Fibroblast of skin of scalp (primary cell): ENCODE results near the gene C11orf54.
"Not testable (repeated sequence)": the region's sequence is repeated elsewhere in the genome, so short reads cannot be mapped to it uniquely, and the experiment has no call there.

Source experiments
- DNase-seq: peaks from one replicate; pipeline ENCODE4 v3.0.0-alpha.2; 2013

C11orf54 gene

GRCh38 chr11:93734427-93735222, 6.8 kb upstream of the C11orf54 start:
- no peak for DNase-seq

- no peak for DNase-seq
Observed at GRCh38 chr11:93735627-93736026, 5.8 kb upstream of the C11orf54 start.

- DNase-seq: no peak
Observed at GRCh38 chr11:93736129-93736528, 5.3 kb upstream of the C11orf54 start.

- no peak for DNase-seq
Observed at GRCh38 chr11:93737904-93738612, 3.4 kb upstream of the C11orf54 start.

- DNase-seq: no peak
Observed at GRCh38 chr11:93738647-93739081, 2.8 kb upstream of the C11orf54 start.

- peak; percentile 78 for DNase-seq
Observed at GRCh38 chr11:93740031-93740729, 1.3 kb upstream of the C11orf54 start.

GRCh38 chr11:93740730-93741093, 760 bp upstream of the C11orf54 start:
- DNase-seq: peak; percentile 73

- DNase-seq: no peak
Observed at GRCh38 chr11:93741882-93742226, 382 bp downstream of the C11orf54 start.

GRCh38 chr11:93743291-93743690, 1.8 kb downstream of the C11orf54 start:
- DNase-seq: no peak

- no peak for DNase-seq
Observed at GRCh38 chr11:93744669-93745004, 3.2 kb downstream of the C11orf54 start.

- not testable (repeated sequence) for DNase-seq
Observed at GRCh38 chr11:93745005-93745755, 3.7 kb downstream of the C11orf54 start.

- DNase-seq: no peak
Observed at GRCh38 chr11:93746101-93746500, 4.6 kb downstream of the C11orf54 start.

- no peak for DNase-seq
Observed at GRCh38 chr11:93747122-93747521, 5.7 kb downstream of the C11orf54 start.

GRCh38 chr11:93751001-93751400, 9.5 kb downstream of the C11orf54 start:
- no peak for DNase-seq

GRCh38 chr11:93753241-93753640, 11.8 kb downstream of the C11orf54 start:
- DNase-seq: no peak

- DNase-seq: no peak
Observed at GRCh38 chr11:93756748-93757147, 15.3 kb downstream of the C11orf54 start.

GRCh38 chr11:93757301-93757700, 15.8 kb downstream of the C11orf54 start:
- no peak for DNase-seq

GRCh38 chr11:93757924-93758865, 16.7 kb downstream of the C11orf54 start:
- DNase-seq: no peak

GRCh38 chr11:93759123-93759522, 17.7 kb downstream of the C11orf54 start:
- not testable (repeated sequence) for DNase-seq

GRCh38 chr11:93761910-93762309, 20.4 kb downstream of the C11orf54 start:
- no peak for DNase-seq

- DNase-seq: no peak
Observed at GRCh38 chr11:93765551-93765950, 24.1 kb downstream of the C11orf54 start.

- DNase-seq: no peak
Observed at GRCh38 chr11:93766504-93766903, 25.0 kb downstream of the C11orf54 start.
